Hypothalamus (tissue), 51 donors: ENCODE data around the gene SPTLC1.
"Not testable (repeated sequence)": the region's sequence is repeated elsewhere in the genome, so short reads cannot be mapped to it uniquely, and the experiment has no call there.

Experiments used
- DNase-seq, 51 donors: peaks; one replicate each; lab custom pipeline; 2025; lab: John Stamatoyannopoulos, UW

Gene SPTLC1

DNA sequence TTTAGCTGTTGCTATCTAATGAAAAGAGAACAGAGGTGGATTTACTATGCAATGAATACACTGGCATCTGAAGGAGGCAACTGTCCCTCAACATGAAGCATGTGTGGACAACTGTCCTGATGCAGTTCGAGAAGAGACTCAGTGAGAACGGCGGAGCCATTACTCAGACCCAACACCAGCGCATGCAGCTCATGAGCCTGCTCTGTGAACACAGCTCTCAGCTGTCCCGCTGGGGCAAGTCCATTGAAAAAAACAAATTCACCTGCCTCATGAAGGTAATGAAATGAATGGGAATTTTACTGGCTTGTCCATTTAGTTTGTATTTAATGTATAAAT is 78.8 kb downstream of the SPTLC1 start:
- no peak for DNase-seq

DNA sequence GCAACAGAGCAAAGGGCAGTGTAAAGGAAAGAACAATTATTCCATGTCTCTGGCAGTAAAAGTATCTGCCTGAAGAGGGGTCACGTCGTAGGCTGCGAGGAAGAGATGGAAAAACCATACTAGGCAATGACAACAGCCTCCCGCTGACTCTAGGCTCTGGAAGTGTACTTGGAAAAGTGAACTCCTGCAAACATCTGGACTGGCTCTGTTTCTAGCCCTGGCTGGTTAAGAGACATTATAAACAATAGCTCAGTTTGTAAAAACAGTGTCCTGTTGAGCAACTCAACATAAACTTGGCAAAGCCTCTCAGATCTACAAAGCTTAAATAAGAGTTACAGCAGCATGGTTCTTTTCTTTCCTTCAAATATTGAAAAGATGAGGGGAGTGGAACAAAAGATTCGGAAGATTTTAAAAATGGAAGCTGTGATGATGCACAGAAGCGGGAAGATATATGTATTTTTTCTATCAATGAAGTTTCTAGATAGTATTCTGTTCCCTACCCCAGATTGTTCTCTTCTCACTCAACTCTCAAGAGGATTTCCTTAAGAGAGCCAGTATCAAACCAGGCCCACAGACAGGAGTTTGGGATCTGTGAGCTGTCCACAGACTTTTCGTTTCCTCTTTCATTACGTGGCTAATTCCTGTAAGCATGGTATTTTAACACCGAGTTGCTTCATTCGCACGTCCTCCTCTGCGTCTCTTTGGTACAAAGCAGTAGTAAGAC is 79.4 kb downstream of the SPTLC1 start:
- DNase-seq = no peak

- DNase-seq = no peak
Measured at GRCh38 chr9:92035146-92035545, 80.1 kb downstream of the SPTLC1 start.

GRCh38 chr9:92033991-92034390 is 81.2 kb downstream of the SPTLC1 start:
- DNase-seq = no peak

DNA sequence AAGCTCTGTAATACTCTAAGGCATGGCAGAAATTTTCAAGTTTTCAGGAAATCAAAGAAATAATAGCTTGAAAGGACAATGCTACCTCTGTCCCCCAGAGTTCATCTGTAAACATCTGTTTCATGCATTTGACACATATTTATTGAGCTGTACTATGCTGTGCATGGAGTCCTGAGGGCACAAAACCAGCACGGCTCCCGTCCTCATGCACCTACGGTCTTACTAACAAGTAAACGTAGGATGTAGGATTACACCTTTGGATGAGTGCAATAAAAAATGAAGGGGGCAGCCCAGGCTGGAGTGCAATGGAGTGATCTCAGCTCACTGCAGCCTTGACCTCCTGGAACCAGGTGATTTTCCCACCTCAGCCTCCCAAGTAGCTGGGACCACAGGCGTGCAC is 81.9 kb downstream of the SPTLC1 start:
- DNase-seq = no peak

DNA sequence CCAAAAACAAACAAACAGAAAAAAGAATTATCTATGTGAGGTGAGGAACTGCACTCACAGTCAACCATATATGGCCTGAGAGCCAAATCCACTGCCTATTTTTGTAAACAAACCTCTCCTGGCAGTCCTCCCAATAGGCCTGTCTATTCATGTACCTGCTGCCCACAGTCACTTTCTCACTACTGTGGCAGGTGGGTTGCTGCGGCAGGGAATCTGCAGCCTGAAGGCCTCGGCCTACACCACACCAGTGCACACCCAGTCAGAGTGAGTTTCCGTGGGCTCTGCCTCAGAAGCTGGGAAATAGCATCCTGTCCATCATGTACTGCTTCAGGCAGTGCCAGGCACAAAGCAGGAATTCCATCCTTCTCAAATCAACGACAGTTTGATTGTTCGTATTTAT is 82.3 kb downstream of the SPTLC1 start:
- DNase-seq = no peak

DNA sequence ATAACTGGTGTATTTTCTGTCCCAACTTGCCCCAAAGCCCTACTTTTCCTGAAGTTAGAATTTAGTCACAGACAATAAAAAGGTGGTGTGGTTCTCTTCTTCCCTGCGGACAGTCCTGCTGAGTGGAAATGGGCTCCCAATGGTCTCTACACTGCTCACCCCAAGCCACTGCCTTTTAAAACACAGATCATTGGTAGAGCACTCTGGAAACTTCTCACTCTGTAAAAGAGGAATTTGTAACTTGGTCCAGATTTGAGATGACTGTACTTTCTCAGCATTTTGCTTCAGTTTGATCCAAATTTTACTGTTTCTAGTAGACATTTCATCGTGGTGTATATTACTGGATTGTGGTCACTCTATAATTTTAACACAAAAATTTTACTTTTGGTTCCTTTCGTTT is 84.8 kb downstream of the SPTLC1 start:
- no peak for DNase-seq

GRCh38 chr9:92029553-92029952 is 85.7 kb downstream of the SPTLC1 start:
- DNase-seq = no peak

DNA sequence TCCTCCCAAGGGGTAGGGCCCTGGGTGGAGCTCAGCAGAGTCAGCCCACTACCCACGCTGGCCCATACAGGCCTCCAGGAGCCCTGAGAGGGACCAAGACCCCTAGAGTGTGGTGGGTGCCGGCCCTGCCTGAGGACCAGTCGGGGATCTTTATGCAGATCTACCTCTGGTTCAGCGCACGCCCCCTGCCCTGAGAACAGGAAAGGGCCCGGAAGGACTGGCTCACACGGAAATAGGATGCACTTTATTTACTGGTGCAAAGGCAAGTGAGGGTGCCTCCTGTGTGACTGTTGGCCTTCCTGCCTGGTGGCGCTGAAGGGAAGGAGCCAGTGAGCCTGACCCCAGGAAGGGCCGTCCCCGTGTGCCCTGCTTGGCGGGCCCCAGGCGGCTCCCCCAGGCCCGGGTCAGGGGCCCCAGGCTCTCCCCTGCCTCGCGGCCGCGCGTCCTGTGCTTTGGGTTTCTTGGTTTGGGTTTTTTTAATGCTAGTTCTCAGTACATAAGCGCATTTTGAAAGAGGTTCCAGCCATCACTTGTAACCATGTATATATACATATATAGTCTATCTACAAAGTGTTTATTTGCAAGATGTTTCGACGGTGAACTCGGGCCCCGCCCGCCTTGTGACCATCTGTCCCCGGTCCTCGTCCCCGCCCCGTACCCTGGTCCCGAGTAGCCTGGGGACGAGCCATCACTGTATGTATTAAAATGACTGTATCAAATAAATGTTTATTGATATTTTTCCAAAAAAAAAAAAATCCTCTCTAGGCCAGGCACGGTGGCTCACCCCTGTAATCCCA is 88.8 kb downstream of the SPTLC1 start:
- DNase-seq = no peak

GRCh38 chr9:92021785-92022541 is 93.2 kb downstream of the SPTLC1 start:
- not testable (repeated sequence) for DNase-seq

DNA sequence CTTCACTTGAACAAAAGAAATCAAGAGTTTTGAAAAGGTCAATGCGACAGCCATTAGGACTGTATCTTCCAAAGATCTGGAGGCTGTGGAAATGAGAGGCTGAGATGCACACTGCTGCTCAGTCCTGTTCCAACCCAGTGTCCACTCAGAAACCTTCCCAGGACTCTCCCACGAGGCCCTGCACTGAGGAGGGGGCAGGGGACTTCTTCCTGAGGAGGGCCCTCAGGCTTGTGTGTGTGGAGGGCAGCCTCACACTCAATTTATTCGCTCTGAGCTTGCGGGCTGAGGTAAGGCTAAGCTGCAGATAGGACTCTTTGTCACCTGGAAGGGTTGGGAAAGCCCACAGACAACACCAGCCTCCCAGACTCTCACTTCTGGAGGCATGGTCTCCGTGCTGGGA is 95.6 kb downstream of the SPTLC1 start:
- no peak for DNase-seq

DNA sequence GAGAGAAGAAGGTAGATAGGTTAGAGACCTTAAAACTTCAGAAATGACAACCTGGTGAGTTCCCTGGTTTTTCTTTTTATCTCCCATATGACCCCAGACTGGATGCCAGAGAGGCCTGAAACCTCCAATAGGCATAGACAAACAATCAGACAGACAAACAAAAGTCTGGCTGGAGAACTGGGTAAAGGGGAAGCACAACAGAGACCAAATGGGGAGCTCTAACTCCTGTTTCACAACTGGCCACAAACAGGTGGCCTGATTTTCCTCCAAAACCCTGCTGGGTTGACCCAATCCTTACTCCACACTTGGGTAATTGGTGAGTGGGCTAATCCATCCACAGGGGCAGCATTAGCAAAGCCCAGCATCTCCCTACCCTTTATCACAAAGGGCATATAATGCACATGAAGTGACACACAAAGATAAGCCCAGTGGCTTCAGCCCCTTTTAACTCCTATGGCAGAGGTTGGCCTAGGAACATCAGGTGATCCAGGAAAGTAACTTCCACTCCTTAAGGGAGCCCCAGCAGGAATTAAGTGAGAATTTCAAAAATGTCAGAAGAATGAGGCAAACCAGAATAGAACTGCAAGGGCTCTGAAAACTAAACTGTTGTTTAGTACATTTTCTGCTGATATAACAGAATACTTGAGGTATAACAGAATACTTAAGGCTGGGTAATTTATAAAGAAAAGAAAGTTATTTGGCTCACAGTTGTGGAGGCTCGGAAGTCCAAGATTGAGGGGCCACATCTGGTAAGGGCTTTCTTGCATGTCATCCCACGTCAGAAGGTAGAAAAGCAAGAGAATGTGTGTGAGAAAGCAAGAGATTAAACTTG is 104.3 kb downstream of the SPTLC1 start:
- DNase-seq = no peak

- DNase-seq = not testable (repeated sequence)
Measured at GRCh38 chr9:92010253-92010652, 105.0 kb downstream of the SPTLC1 start.

DNA sequence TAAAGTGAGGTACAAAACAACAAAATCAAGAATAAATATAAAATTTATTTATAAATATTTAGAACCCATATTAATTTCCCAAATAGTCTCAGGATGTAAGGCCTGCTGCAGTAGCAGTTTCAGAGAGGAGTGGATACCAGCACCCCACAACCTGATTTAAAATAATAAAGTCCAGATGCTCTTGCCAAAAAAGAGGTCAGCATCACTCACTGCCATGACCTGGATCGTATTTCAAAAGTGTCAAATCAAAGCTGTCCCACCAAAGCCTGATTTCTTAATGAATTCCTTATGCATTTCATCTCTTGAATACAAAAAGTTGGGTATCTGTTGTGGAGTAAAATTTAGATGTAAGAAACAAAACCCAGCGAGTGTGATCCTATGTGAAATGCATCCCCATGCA is 107.2 kb downstream of the SPTLC1 start:
- no peak for DNase-seq

DNA sequence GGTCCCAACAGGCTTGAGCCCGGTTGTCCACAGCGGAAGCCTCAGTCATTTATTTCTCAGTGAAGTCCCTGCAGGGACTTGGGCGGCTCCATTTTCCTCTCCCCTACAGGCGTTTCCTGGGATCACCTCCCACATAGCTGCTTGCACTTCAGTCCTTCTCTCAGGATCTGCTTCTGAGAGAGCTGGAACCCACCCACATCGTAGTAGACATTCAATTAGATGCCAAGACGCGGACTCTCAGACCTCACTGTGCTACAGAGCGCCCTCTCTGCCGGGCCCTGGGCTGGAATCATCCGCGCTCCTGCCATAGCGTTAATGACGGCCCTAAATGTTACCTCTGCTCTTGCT is 111.2 kb downstream of the SPTLC1 start:
- no peak for DNase-seq

GRCh38 chr9:92003308-92004044 is 111.7 kb downstream of the SPTLC1 start:
- DNase-seq = no peak

DNA sequence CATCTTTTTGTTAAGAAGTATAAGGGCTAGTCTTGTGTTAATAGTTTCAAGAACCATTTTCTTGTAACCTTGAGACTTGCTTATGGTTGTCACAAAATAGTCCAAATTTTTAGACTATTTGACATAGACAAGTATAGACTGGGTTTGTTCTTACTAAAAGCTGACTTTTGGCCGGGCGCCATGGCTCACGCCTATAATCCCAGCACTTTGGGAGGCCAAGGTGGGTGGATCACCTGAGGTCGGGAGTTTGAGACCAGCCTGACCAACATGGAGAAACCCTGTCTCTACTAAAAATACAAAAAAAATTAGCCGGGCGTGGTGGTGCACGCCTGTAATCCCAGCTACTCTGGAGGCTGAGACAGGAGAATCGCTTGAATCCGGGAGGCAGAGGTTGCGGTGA is 113.3 kb downstream of the SPTLC1 start:
- not testable (repeated sequence) for DNase-seq

DNA sequence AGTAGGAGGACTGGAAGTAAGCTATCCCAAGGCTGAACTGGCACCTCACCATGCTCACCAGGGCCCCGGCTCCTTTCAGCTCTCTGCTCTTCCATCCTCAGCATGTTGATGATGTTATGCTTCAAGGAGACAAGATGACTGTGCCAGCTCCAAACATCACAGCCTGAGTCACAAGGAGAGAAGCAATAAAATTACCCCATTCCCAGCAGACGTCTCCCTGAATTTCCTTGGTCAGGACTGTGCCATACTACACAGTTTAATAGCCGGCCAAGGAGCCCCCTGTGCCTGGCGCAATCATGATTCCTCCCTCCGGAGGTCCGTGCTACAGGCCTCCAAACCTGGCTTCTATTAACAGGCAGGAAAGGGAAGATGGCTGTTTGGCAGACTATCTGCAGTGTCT is 114.0 kb downstream of the SPTLC1 start:
- DNase-seq = no peak

DNA sequence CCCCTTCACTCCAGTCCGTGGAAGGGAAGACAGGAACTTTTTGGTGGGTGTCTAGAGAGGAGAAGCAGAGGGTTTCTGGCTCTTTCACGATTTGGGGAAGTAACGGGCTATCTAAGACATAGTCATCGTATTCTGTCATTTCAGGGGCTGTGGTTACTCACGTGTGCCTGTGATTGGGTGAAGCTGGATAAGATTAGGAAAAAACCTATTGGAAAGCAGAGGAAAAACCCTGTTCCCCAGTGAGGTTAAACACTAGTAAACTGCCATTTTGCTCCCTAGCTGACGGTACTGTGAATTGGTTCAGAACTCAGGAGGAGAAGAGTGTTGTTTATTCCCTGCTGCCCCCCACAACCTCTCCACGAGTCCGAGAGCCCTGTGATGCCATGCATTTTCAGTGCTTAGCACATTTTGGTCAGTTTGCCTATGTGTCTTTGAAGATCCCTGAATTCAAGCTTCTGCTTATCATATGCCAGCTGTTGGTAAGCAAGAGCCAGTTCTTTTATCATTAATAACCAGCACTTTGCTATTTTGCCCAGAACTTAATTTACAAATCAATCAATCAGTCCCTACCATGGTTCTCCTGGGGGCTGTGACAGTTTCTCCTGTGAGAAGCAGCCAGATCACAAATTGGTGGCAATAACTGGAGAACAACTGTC is 120.1 kb downstream of the SPTLC1 start:
- no peak for DNase-seq

GRCh38 chr9:91994422-91994821 is 120.8 kb downstream of the SPTLC1 start:
- DNase-seq = no peak
